Spleen (tissue), 7 donors: ENCODE results near the gene EDIL3.

Experiments
- POLR2A ChIP-seq, 3 donors: fragments of 450-650 bp; IDR thresholded peaks; one replicate each; pipeline ENCODE4 v1.5.1; 2017; ENCODE audit warnings: antibody characterized with exemption in 3 of 3, mild to moderate bottlenecking in 1 of 3
- POLR2AphosphoS5 ChIP-seq, 3 donors: sonication (generic); formaldehyde crosslinking; IDR thresholded peaks; one replicate each; pipeline ENCODE4 v1.5.1; 2017; ENCODE audit warnings: antibody characterized with exemption in 3 of 3
- TF ChIP-seq, protein P1 (sequence below), 11 experiments: fragments of 200-600 bp in 7 of 11; fragments of 450-650 bp in 4 of 11; sonication (generic) in 4 of 11; IDR thresholded peaks in 8 of 11; conservative IDR thresholded peaks in 3 of 11; 1 replicate in 7 of 11; 2 replicates in 4 of 11; pipeline versions ENCODE4 v1.4.0 to v1.8.0; 2016 to 2021; ENCODE audit warnings: antibody characterized with exemption in 11 of 11, inconsistent platforms in 4 of 11, mild to moderate bottlenecking in 1 of 11
- donor health status: DM: no; HTN: no; CAD: no; lungs with moderate emphysema.
- donor health status: DM: no; HTN: no; CAD: no.
- donor health status: DM: no; HTN: no; CAD: no.

DNA sequence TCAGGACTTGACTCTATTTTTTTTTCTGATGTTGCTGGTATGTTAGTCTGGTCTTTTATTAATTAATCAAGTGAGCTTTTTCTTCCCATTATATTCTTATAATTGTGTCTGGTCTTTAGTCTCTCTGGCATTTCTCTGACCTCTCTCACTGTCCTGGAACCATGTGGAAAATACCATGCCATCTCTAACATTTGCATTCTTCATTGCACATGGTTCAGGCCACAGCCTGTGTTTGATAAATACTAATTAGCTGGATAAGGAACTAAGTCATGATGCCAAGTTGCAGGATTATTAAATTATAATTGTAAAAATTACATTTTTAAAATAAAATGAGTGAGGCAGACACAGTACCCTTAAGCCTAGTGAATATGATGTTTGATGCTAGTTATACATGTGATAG lies 155.6 kb downstream of the EDIL3 start:
- TF ChIP-seq, protein P1, sequence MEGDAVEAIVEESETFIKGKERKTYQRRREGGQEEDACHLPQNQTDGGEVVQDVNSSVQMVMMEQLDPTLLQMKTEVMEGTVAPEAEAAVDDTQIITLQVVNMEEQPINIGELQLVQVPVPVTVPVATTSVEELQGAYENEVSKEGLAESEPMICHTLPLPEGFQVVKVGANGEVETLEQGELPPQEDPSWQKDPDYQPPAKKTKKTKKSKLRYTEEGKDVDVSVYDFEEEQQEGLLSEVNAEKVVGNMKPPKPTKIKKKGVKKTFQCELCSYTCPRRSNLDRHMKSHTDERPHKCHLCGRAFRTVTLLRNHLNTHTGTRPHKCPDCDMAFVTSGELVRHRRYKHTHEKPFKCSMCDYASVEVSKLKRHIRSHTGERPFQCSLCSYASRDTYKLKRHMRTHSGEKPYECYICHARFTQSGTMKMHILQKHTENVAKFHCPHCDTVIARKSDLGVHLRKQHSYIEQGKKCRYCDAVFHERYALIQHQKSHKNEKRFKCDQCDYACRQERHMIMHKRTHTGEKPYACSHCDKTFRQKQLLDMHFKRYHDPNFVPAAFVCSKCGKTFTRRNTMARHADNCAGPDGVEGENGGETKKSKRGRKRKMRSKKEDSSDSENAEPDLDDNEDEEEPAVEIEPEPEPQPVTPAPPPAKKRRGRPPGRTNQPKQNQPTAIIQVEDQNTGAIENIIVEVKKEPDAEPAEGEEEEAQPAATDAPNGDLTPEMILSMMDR (IDR thresholded peaks at IDR 0.05 in 8 of 11, conservative IDR thresholded peaks at IDR 0.05 in 3 of 11): no peak
- no peak for TF ChIP-seq POLR2A (IDR thresholded peaks at IDR 0.05)
- no peak for TF ChIP-seq POLR2AphosphoS5 (IDR thresholded peaks at IDR 0.05)
